GM21619 (cell line): Measurements from ENCODE around the gene ECHS1.

Experiments used
- ATAC-seq: cut with Tn5 transposase; IDR thresholded peaks from one replicate; pipeline ENCODE4 v1.9.1; 2021; ENCODE audit not compliant: unreplicated experiment

ECHS1 gene

GRCh38 chr10:133347710-133348517 lies 25.2 kb downstream of the ECHS1 start:
- no peak for ATAC-seq

- no peak for ATAC-seq
Measured at GRCh38 chr10:133346413-133346812, 26.7 kb downstream of the ECHS1 start.

- no peak for ATAC-seq
Measured at GRCh38 chr10:133344236-133344635, 28.9 kb downstream of the ECHS1 start.

- no peak for ATAC-seq
Measured at GRCh38 chr10:133343558-133343957, 29.6 kb downstream of the ECHS1 start.

GRCh38 chr10:133342942-133343341 lies 30.2 kb downstream of the ECHS1 start:
- no peak for ATAC-seq

- no peak for ATAC-seq
Measured at GRCh38 chr10:133341983-133342382, 31.2 kb downstream of the ECHS1 start.

- ATAC-seq: no peak
Measured at GRCh38 chr10:133339708-133340380, 33.3 kb downstream of the ECHS1 start.

- no peak for ATAC-seq
Measured at GRCh38 chr10:133338080-133339071, 34.8 kb downstream of the ECHS1 start.

GRCh38 chr10:133337370-133337725 lies 35.8 kb downstream of the ECHS1 start:
- no peak for ATAC-seq

GRCh38 chr10:133336577-133337369 lies 36.4 kb downstream of the ECHS1 start, which contains the start of gene CALY:
TSS of gene CALY (minus strand) at chr10:133336896. CDS start at chr10:133328989, 7,907 bp downstream.
- no peak for ATAC-seq

GRCh38 chr10:133336118-133336576 lies 37.0 kb downstream of the ECHS1 start:
- ATAC-seq: no peak

- ATAC-seq: no peak
Measured at GRCh38 chr10:133335246-133336117, 37.7 kb downstream of the ECHS1 start.

- ATAC-seq: no peak
Measured at GRCh38 chr10:133334503-133335245, 38.5 kb downstream of the ECHS1 start.

- no peak for ATAC-seq
Measured at GRCh38 chr10:133332936-133333699, 40.0 kb downstream of the ECHS1 start.

- ATAC-seq: peak; percentile 87
Measured at GRCh38 chr10:133329491-133330202, 43.5 kb downstream of the ECHS1 start.

- no peak for ATAC-seq
Measured at GRCh38 chr10:133328358-133329343, 44.5 kb downstream of the ECHS1 start.
